HepG2 (cell line): ENCODE results near the gene RANBP6. TPM values are rescaled to one million over a fixed set of nuclear protein-coding genes. Genes with fewer than 3 reads are reported as not detected.

ENCODE experiments used
- ATAC-seq: fragments of 200-7000 bp; cut with Tn5 transposase; 3 replicates; pipeline ENCODE4 v1.9.1; 2020; ENCODE audit warnings: mild to moderate bottlenecking, moderate library complexity
- BruUV-seq: library from RNA; stranded (reverse); fragments of 400-500 nt; replicated peaks from 2 replicates; lab custom pipeline; 2021; lab: Mats Ljungman, UMichigan
- CTCF ChIA-PET: fragments of 300-600 bp; formaldehyde crosslinking; extraction: SDS; loops from one replicate; lab custom pipeline; 2021; ENCODE audit warnings: low total read pairs, inconsistent platforms, low intra/inter-chr PET ratio; lab: Yijun Ruan, JAX
- POLR2A ChIA-PET: fragments of 350-600 bp; sonication (Branson Sonifier 250); formaldehyde crosslinking; loops from one replicate; lab custom pipeline; 2020; ENCODE audit warnings: antibody characterized with exemption, inconsistent platforms; lab: Yijun Ruan, JAX
- DNase-seq: peaks from one replicate; pipeline ENCODE4 v3.0.0-alpha.2; 2015; ENCODE audit warnings: low spot score
- FAIRE-seq: peaks from 3 replicates; lab custom pipeline; 2011; peaks lifted over from hg19 to GRCh38; lab: Jason Lieb, UNC
- H2AFZ ChIP-seq: one replicate; pipeline ENCODE4 v1.6.1; 2011; ENCODE audit warnings: low read length, inconsistent platforms
- H3K27ac ChIP-seq: fragments of 300-600 bp; 3 replicates; pipeline ENCODE4 v1.8.0; 2011; ENCODE audit warnings: mixed run types, mild to moderate bottlenecking, mixed read lengths, low read length, inconsistent platforms; ENCODE audit not compliant: insufficient read depth; ENCODE audit errors: extremely low read length
- H3K27me3 ChIP-seq, 2 experiments: fragments of 200-600 bp in 1 of 2; 2 replicates in 1 of 2; 3 replicates in 1 of 2; pipeline versions ENCODE4 v1.6.0 to v1.8.0; 2011; ENCODE audit warnings: low read length in 2 of 2, mild to moderate bottlenecking in 2 of 2, moderate library complexity in 2 of 2, inconsistent platforms in 1 of 2; ENCODE audit not compliant: insufficient read depth in 2 of 2, control insufficient read depth in 1 of 2
- H3K36me3 ChIP-seq, 2 experiments: fragments of 200-600 bp in 1 of 2; replicated peaks in 1 of 2; 2 replicates in 1 of 2; 3 replicates in 1 of 2; pipeline versions ENCODE4 v1.5.1 to v1.8.0; 2011; ENCODE audit warnings: low read length in 2 of 2, inconsistent platforms in 1 of 2; ENCODE audit not compliant: insufficient read depth in 2 of 2, control insufficient read depth in 1 of 2
- H3K4me1 ChIP-seq: 2 replicates; pipeline ENCODE4 v1.5.1; 2012; ENCODE audit warnings: low read length, inconsistent platforms; ENCODE audit not compliant: insufficient read depth
- H3K4me2 ChIP-seq: 2 replicates; pipeline ENCODE4 v1.6.0; 2011; ENCODE audit warnings: low read depth, low read length, inconsistent platforms
- H3K4me3 ChIP-seq, 3 experiments: fragments of 200-600 bp in 1 of 3; sonication (generic), shearing (Covaris generic) in 1 of 3; replicated peaks in 1 of 3; 2 replicates each; pipeline ENCODE4 v1.5.1; 2011 to 2016; ENCODE audit warnings: low read length in 3 of 3, inconsistent platforms in 2 of 3, low read depth in 2 of 3, mild to moderate bottlenecking in 2 of 3, control low read depth in 1 of 3, mixed read lengths in 1 of 3; ENCODE audit not compliant: insufficient read depth in 1 of 3
- H3K79me2 ChIP-seq: one replicate; pipeline ENCODE4 v1.6.1; 2011; ENCODE audit warnings: low read length, inconsistent platforms; ENCODE audit not compliant: insufficient read depth
- H3K9ac ChIP-seq: 2 replicates; pipeline ENCODE4 v1.6.0; 2011; ENCODE audit warnings: mild to moderate bottlenecking, low read depth, low read length, inconsistent platforms; ENCODE audit not compliant: insufficient read depth
- H3K9me3 ChIP-seq: 2 replicates; pipeline ENCODE4 v1.5.1; 2012; ENCODE audit warnings: mild to moderate bottlenecking, low read length
- H4K20me1 ChIP-seq: 2 replicates; pipeline ENCODE4 v1.6.0; 2011; ENCODE audit warnings: inconsistent platforms, mild to moderate bottlenecking, low read length, moderate library complexity; ENCODE audit not compliant: insufficient read depth
- CEBPG ChIP-seq: IDR thresholded peaks from 2 replicates; pipeline ENCODE4 v1.6.1; 2016
- KAT7 ChIP-seq: IDR thresholded peaks from 2 replicates; pipeline ENCODE4 v1.6.1; 2018; ENCODE audit warnings: borderline replicate concordance, missing compliant biosample characterization
- KLF16 ChIP-seq, 2 experiments: sonication (generic) in 1 of 2; formaldehyde crosslinking in 1 of 2; IDR thresholded peaks; 2 replicates each; pipeline versions ENCODE4 v1.6.1 to v1.8.0; 2016 to 2023; ENCODE audit warnings: missing genetic modification reagents in 2 of 2, missing compliant biosample characterization in 1 of 2
- RAD21 ChIP-seq: fragments of 450-650 bp; formaldehyde crosslinking; IDR thresholded peaks from 2 replicates; pipeline ENCODE4 v1.5.0; 2020; ENCODE audit warnings: mild to moderate bottlenecking
- SMC3 ChIP-seq: IDR thresholded peaks from 2 replicates; pipeline ENCODE4 v1.6.1; 2011; ENCODE audit warnings: low read length, improper control_type of control experiment
- STAG1 ChIP-seq: sonication (generic); formaldehyde crosslinking; IDR thresholded peaks from 2 replicates; pipeline ENCODE4 v1.4.0; 2020; ENCODE audit warnings: missing genetic modification reagents
- WGBS: methylation state at CpG from one replicate; pipeline ENCODE4 v1.1.6; 2017; ENCODE audit warnings: low lambda C conversion rate; 5-methylcytosine and 5-hydroxymethylcytosine counted together
- in situ Hi-C: cut with HindIII; loops from 2 replicates; pipeline ENCODE4 v1.10.0; 2017; ENCODE audit warnings: low pct_unique_long_range_greater_than_20kb; ENCODE audit not compliant: extremely low pct_ligation_motif_present
- intact Hi-C: fragments of 100-400 bp; cut with micrococcal nuclease; formaldehyde crosslinking; loops from one replicate; pipeline ENCODE4 v1.10.0; 2022; ENCODE audit not compliant: unreplicated experiment
- polyA plus RNA-seq, 8 experiments: library from polyadenylated mRNA; depleted of rRNA in 3 of 8; stranded (reverse) in 7 of 8; unstranded in 1 of 8; fragments of >200 nt; fragmentation: Illumina TruSeq in 4 of 8; extraction: Trizol in 4 of 8; gene quantifications; 2 replicates each; pipeline versions ENCODE4 v1.2.1 to v1.2.3, GENCODE V29; 2011 to 2016; ENCODE audit warnings: low read depth in 4 of 8, missing spikeins in 1 of 8, mixed read lengths in 1 of 8; ENCODE audit not compliant: insufficient read depth in 1 of 8
- total RNA-seq, 5 experiments: library from RNA; depleted of rRNA; stranded (reverse); fragments of >200 nt; fragmentation: Illumina TruSeq; extraction: Trizol; gene quantifications; 2 replicates each; pipeline ENCODE4 v1.2.3, GENCODE V29; 2016; ENCODE audit warnings: low read depth in 1 of 5
- TF ChIP-seq, protein P1 (sequence below): sonication (generic); formaldehyde crosslinking; IDR thresholded peaks from 2 replicates; pipeline ENCODE4 v1.4.0; 2020; ENCODE audit warnings: missing genetic modification reagents, borderline replicate concordance
- TF ChIP-seq, protein P2 (sequence below): sonication (generic); formaldehyde crosslinking; IDR thresholded peaks from 2 replicates; pipeline ENCODE4 v1.5.0; 2020; ENCODE audit warnings: mild to moderate bottlenecking, missing genetic modification reagents, moderate library complexity
- TF ChIP-seq, protein P3 (sequence below): sonication (generic); formaldehyde crosslinking; IDR thresholded peaks from 2 replicates; pipeline ENCODE4 v1.4.0; 2020; ENCODE audit warnings: mild to moderate bottlenecking, missing genetic modification reagents

Gene RANBP6
- total and polyA plus RNA-seq, 2 of the 13 experiments (the other 11 are each of a cell fraction or from before 2014, with no cell fraction given), result 7.5 to 26.0 TPM

DNA sequence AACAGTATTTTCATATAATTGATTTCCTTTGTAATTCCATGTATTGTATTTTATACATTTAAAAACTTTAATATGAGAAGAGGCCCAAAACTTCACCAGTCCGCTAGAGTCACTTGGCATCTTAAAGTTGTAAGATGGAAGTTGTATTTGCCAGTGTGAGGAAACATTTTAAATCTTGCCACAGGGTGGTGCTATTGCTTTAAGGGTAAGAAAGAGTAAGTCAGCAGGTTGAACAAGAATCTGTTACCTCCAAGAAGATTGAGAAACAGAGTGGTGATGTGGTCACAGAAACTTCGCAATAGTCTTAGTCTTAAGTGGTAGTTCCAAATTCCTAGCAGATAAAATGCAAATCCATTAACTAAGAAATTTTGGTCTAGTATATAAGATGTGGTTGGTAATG is 39.8 kb upstream of the RANBP6 start (continued):
- TF ChIP-seq, protein P1, sequence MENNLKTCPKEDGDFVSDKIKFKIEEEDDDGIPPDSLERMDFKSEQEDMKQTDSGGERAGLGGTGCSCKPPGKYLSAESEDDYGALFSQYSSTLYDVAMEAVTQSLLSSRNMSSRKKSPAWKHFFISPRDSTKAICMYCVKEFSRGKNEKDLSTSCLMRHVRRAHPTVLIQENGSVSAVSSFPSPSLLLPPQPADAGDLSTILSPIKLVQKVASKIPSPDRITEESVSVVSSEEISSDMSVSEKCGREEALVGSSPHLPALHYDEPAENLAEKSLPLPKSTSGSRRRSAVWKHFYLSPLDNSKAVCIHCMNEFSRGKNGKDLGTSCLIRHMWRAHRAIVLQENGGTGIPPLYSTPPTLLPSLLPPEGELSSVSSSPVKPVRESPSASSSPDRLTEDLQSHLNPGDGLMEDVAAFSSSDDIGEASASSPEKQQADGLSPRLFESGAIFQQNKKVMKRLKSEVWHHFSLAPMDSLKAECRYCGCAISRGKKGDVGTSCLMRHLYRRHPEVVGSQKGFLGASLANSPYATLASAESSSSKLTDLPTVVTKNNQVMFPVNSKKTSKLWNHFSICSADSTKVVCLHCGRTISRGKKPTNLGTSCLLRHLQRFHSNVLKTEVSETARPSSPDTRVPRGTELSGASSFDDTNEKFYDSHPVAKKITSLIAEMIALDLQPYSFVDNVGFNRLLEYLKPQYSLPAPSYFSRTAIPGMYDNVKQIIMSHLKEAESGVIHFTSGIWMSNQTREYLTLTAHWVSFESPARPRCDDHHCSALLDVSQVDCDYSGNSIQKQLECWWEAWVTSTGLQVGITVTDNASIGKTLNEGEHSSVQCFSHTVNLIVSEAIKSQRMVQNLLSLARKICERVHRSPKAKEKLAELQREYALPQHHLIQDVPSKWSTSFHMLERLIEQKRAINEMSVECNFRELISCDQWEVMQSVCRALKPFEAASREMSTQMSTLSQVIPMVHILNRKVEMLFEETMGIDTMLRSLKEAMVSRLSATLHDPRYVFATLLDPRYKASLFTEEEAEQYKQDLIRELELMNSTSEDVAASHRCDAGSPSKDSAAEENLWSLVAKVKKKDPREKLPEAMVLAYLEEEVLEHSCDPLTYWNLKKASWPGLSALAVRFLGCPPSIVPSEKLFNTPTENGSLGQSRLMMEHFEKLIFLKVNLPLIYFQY (CRISPR knock-in tag), result no peak
- TF ChIP-seq KAT7 (CRISPR knock-in tag), result no peak
- TF ChIP-seq, all 625 proteins: peak for 5

DNA sequence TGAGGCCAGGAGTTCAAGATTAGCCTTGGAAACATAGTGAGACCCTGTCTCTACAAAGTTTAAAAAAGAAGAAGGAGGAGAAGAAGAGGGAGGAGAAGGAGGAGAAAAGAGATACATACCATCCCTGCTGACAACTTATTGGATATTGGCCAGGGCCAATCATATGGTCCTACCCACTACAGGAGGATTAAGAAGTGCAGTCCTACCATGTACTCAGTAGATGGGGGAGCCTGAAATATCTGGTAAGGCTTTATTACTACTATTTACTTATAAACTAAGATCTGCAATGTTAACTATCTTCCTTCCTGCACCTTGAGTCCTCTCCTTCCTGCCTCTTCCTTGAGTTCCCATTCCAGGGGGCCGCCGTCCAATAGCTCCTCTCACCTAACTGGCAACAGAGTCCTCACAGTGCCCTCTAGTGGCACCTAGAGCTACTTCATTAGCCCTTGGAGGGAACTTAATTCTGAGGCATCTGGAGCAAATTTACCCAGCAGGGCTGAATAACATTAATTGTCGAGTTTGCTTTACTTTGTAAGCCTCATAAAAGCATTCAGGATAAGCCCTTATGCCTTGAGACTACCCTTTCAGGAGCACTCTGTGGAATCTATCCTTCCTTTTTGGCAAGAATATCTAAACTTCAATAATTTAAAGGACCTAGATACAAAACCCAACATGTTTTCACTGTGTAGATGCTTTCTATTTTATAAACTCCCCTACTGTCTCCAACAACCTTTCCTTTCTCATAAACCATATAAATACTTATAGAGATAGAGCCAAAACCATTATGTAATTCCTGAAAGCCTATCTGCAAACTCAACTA is 39.1 kb upstream of the RANBP6 start:
- no peak overlapping the region for H3K27ac ChIP-seq
- DNase-seq (peak; percentile 65), FAIRE-seq (no peak), ATAC-seq (peak; percentile 94)
- no peak overlapping the region for H3K4me3 ChIP-seq
- H3K27me3 ChIP-seq, result no peaks in the 10 kb centered on the region
- H2AFZ ChIP-seq, result no peak overlapping the region
- intact Hi-C loops (loop anchor here (1.0 to 5.0 kb wide), 4 partner anchors 53 to 252 kb away; no protein-coding TSS in a partner anchor), in situ Hi-C loops (loop anchor here (10.0 kb wide), 1 partner anchor 250 kb away; no protein-coding TSS in a partner anchor)
- BruUV-seq, result no TSS peak
- CTCF ChIA-PET, result interaction anchor here (1.0 to 3.1 kb wide), 4 partner anchors 155 to 251 kb away, joined by 3 to 38 read pairs (median 18); no protein-coding TSS in a partner anchor
- 8% methylated on average over 3 of the region's 3 CpGs for WGBS
- H3K4me1 ChIP-seq, result peaks cover 4% of the 10 kb centered on the region; the same call in 1 of the 2 replicates
- TF ChIP-seq CEBPG (CRISPR knock-in tag) (no peak), RAD21 (CRISPR knock-in tag) (peak; percentile 48), KLF16 (CRISPR knock-in tag; IDR thresholded peaks at IDR 0.05) (0 out of 4 replicates have a peak, but pooled peaks of 1 of the 2 experiments have one; percentile 21), STAG1 (peak; percentile 77), SMC3 (peak; percentile 80)
- TF ChIP-seq, protein P2, sequence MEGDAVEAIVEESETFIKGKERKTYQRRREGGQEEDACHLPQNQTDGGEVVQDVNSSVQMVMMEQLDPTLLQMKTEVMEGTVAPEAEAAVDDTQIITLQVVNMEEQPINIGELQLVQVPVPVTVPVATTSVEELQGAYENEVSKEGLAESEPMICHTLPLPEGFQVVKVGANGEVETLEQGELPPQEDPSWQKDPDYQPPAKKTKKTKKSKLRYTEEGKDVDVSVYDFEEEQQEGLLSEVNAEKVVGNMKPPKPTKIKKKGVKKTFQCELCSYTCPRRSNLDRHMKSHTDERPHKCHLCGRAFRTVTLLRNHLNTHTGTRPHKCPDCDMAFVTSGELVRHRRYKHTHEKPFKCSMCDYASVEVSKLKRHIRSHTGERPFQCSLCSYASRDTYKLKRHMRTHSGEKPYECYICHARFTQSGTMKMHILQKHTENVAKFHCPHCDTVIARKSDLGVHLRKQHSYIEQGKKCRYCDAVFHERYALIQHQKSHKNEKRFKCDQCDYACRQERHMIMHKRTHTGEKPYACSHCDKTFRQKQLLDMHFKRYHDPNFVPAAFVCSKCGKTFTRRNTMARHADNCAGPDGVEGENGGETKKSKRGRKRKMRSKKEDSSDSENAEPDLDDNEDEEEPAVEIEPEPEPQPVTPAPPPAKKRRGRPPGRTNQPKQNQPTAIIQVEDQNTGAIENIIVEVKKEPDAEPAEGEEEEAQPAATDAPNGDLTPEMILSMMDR (CRISPR knock-in tag), result peak; percentile 83
- TF ChIP-seq, protein P3, sequence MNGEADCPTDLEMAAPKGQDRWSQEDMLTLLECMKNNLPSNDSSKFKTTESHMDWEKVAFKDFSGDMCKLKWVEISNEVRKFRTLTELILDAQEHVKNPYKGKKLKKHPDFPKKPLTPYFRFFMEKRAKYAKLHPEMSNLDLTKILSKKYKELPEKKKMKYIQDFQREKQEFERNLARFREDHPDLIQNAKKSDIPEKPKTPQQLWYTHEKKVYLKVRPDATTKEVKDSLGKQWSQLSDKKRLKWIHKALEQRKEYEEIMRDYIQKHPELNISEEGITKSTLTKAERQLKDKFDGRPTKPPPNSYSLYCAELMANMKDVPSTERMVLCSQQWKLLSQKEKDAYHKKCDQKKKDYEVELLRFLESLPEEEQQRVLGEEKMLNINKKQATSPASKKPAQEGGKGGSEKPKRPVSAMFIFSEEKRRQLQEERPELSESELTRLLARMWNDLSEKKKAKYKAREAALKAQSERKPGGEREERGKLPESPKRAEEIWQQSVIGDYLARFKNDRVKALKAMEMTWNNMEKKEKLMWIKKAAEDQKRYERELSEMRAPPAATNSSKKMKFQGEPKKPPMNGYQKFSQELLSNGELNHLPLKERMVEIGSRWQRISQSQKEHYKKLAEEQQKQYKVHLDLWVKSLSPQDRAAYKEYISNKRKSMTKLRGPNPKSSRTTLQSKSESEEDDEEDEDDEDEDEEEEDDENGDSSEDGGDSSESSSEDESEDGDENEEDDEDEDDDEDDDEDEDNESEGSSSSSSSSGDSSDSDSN (CRISPR knock-in tag), result no peak
- POLR2A ChIA-PET, result interaction anchor here (0.5 to 1.0 kb wide), 2 partner anchors 46 to 152 kb away, joined by 3 read pairs; a partner anchor contains a TSS
- no peaks in the 10 kb centered on the region for H3K36me3 ChIP-seq
- H3K9ac ChIP-seq, result no peak overlapping the region
- H4K20me1 ChIP-seq, result no peaks in the 10 kb centered on the region
- no peak overlapping the region for H3K4me2 ChIP-seq
- no peaks in the 10 kb centered on the region for H3K9me3 ChIP-seq
- no peaks in the 10 kb centered on the region for H3K79me2 ChIP-seq
